UCSD-AML1 (cell line): ENCODE results near the gene SH3RF3.

ENCODE experiments used
- DNase-seq: peaks from one replicate; lab custom pipeline; 2025; ENCODE audit not compliant: unreplicated experiment; lab: John Stamatoyannopoulos, UW

SH3RF3 gene

GRCh38 chr2:109428281-109428680, 299.3 kb downstream of the SH3RF3 start:
- DNase-seq, result no peak

DNA sequence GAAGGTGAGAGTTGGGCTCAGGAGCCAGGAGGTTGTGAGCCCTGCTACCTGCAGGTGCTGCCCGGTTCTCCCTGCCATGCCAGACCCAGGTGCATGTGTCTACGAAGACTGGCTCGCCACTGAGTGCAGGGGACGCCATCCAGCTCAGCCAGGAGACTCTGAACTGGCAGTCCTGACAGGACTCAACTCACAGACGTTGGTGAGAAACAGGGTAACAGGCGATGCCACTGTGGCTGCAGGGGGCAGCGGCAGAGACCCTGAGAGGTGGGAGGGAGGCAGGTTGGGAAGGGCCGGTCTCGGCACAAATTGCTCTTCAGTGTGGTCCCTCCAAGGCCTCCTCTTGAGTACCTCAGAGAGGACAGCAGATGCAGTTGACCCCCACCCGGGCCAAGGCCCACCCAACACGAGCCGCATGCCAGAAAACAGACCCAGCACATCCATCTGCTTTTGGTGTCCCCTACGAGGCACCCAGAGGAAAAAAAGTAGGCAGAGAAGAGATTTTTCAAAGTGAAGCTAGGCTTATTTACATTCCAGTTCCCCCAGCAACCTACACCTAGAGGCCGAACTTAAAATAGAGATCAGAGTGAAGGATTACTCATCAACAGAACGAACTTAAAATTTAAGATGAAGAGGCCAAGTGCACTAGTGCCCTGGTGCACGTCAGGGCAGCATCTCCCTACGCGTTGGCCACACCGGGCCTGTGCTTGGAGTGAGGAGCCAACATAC, 300.0 kb downstream of the SH3RF3 start:
- no peak for DNase-seq

- DNase-seq, result no peak
These were observed 300.7 kb downstream of the SH3RF3 start for GRCh38 chr2:109429567-109430328.

GRCh38 chr2:109430329-109430636, 301.3 kb downstream of the SH3RF3 start:
- DNase-seq, result no peak

- no peak for DNase-seq
These were observed 303.4 kb downstream of the SH3RF3 start for GRCh38 chr2:109432421-109432820.

GRCh38 chr2:109433486-109433885, 304.5 kb downstream of the SH3RF3 start:
- no peak for DNase-seq

DNA sequence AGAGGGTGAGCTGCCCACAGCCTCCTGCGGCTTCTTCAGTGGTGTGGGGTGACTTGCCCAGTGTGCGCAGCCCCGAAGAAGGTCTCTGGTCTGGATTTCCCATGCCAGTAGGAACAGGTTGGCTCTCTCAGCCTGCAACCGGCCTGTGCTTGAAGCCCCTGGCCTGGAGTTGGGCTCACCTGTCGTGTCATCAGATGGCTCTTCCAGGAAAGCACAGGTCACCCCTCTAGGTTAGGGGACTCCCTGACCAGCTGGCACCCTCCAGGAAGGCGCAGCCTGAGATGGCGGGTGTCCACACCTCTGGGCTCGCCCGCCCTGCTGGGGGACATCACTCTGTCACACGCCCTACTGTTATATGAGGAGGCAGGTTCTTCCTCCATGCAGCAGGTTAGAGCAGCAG, 304.9 kb downstream of the SH3RF3 start:
- no peak for DNase-seq

DNA sequence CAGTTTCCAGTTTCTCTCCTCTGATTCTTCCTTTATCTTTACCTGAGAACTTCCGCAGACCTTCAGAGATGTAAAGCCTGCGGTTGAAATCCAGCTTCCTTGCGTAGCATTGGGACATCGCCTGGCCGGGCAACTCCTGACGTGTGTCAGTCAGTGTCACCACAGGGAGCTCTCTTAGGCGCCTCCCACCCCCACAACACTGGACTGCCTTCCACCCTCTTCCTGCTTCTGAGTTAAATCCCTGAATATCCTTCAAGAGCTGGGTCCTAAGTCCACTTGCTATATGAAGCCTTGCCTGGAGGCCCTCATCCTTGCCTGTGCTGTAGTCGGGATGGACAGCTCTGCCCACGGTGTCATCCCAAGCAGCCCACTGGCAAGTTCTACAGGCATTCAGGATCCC, 305.3 kb downstream of the SH3RF3 start:
- no peak for DNase-seq

GRCh38 chr2:109435066-109435690, 306.2 kb downstream of the SH3RF3 start:
- DNase-seq, result no peak

GRCh38 chr2:109435901-109436598, 307.0 kb downstream of the SH3RF3 start:
- DNase-seq, result no peak

DNA sequence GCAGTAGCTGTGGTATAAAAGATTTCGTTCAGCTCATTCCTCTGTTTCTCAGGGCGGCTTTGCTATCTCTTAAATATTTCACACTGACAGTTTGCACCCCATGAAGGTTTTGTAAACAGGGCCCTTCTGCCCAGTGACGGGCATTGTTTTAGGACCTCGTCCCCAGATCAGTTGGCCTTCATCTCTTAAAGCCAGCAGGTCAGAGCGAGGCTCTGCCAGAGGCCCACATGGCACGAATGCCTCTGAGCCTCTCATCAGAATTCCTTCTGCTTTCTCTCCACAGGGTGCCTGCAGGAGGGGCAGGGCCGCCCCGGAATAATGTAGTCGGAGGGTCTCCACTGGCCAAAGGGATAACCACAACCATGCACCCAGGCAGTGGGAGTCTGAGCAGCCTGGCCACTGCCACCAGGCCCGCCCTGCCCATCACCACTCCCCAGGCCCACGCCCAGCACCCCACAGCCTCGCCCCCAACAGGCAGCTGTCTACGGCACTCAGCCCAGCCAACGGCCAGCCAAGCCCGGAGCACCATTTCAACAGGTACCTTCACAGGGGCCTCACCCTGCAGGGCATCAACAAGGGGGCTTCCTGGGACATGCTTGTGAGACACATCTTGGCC, 307.7 kb downstream of the SH3RF3 start:
- DNase-seq, result no peak

DNA sequence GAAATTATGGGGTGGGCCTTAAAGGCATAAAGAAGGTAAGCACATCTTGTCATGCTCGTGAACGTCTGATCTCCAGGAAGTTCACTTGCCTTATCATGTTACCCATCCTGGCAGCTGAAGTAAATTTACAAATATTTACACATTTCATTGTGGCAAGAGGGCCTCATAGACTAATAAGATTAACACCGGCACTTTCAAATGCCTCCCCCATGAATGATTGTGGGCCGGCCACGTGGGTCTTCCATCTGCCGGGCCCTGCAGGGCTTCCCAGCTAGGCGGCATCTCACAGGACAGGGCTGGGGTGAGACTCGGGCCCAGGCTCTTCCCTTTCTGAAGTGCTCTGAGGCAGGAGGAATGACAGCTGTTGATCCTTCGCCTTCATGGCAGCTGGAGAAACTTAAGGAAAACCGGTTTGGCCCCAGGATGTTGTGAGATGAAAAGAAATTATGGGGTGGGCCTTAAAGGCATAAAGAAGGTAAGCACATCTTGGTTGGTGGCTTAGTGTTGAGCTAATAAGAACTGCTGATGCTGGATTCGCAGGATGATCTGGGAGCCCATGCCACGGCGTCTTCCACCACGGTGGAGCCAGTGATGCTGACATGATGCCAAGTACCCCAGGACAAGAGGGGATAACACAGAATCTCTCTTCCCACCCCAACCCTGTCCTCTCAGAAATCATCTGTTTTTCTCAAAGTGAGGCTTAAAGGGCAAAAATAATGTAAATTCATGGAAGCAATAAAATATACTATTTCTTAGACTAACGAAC, 308.5 kb downstream of the SH3RF3 start:
- DNase-seq, result no peak

DNA sequence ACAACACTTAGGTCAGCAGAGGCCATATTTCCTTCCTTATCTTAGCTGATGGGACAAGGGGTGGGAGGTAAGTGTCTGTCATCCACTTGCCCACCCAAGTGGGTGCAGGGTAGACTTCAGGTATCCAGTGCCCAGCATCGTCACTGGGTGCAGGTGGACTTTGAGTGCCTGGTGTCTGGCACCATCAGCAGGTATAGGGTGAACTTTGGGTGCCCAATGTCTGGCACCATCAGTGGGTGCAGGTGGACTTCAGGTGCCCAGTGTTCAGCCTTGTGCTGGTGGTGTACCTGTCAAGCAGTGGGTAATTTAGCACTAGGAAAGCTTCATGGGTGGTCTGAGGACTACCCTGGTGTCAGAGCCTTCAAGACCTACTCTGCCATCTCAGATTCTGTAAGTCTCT, 309.1 kb downstream of the SH3RF3 start:
- DNase-seq, result no peak

GRCh38 chr2:109438773-109439389, 309.9 kb downstream of the SH3RF3 start:
- DNase-seq, result no peak

DNA sequence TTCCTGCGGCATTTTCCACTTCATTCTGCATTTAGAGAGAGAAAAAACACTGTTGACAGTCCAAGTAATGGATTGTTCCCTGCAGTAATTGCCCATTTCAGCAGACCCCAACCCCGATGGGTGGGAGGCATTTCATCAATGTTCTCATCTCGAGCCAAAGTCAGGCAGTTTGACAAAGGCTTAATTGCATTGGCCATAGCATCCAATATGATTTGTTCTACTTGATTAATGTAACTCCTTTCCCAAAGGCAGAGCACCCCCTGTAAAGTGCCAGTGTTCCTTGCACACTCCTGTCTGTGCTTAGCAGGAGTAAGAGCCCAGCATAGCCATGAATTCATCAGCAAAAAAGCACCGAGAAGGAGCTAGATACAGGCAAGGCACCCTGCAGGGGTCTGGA, 310.4 kb downstream of the SH3RF3 start:
- no peak for DNase-seq

GRCh38 chr2:109439986-109440385, 311.0 kb downstream of the SH3RF3 start:
- DNase-seq, result no peak

DNA sequence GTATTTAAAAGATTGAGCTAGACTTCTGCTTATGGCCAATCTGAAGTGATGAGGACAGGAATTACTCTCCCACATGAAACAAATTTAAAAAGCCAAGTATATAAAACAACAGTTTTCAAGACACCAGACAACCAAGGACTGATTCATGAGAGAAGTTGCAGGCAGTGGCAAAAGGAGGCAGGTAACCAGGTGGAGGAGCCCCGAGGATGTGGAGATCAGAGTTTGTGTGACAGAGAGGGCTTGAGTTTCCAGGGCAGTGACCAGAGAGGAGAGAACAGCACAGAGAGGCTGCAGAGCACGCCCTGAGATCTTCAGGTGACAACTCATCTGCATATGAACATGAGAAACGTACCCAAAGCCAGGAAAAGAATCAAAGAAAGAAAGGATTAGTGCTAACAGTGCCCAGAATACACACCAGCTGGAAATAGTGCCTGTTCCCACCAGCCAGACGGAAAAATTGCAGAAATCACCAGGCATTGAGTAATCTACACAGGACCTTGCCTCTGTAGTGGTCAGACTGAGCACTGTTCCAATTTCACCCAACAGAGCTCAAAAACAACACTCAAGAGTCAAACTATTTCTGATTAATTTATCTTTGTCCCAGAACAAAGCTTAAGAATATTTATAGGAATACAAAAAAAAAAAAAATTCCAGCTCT, 311.6 kb downstream of the SH3RF3 start:
- no peak for DNase-seq

DNA sequence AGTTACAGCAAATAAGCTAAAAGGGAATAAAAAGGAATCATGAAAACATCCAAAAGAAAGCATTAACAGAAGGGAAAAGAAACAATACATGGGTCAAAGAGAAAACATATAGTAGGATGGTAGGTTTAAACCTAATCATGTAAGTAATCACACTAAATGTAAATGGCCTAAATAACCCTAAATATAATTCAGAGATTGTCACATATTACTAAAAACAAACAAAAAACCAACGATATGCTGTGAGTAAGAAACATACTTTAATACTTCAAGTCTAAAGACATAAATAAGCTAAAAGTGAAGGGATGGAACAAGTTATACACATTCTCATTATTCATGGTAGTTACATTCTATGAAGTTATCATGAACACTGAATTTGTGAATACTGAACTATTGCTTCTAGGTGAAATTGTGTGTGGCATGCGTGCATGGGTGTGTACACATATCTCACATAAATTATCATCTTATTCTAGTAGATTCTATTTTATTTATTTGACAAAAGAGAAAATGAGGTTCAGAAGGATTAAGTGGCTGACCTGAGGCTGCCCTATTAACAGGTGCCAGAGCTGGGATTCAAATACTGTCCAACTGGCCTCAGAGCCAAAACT, 313.8 kb downstream of the SH3RF3 start:
- no peak for DNase-seq

DNA sequence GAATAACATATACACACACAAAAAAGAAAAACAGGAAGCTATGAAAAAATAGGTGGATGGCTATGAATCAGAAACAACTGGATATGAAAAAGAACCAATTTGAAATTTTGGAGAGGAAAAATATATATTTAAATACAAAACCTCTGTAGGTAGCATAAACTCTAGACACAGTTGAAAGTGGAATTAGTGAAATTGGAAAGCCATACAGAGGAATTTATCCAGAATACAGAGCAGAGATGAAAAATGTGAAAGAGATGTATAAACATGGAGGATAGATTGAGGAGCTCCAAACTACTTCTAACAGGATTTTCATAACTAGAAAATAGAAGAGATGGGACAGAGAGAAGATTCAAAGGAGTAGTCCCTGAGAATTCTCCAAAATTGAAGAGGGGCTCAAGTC, 315.9 kb downstream of the SH3RF3 start:
- DNase-seq, result no peak
